Stimulated activated CD4-positive, alpha-beta T cell treated with anti-CD3 and anti-CD28 coated beads, Interleukin-2, amount 100 ng/mL, for 48 hours (primary cell): ENCODE data around the gene COPZ2.
A peak's percentile ranks its signal among the peaks of the same experiment; 100 is the strongest.
"Not testable (repeated sequence)": the region's sequence is repeated elsewhere in the genome, so short reads cannot be mapped to it uniquely, and the experiment has no call there.

Experiments
- DNase-seq, 2 donors: peaks; one replicate each; pipeline ENCODE4 v3.0.0-alpha.2; 2020

The COPZ2 gene

GRCh38 chr17:48027322-48027981, 10.1 kb downstream of the COPZ2 start:
- DNase-seq, result no peak

GRCh38 chr17:48026502-48027321, 10.9 kb downstream of the COPZ2 start:
- peak; percentile 66 to 71 for DNase-seq

- DNase-seq, result no peak
Observed at GRCh38 chr17:48025904-48026501, 11.6 kb downstream of the COPZ2 start.

- peak; percentile 99 to 100 for DNase-seq
Observed at GRCh38 chr17:48025040-48025903, 12.3 kb downstream of the COPZ2 start.

GRCh38 chr17:48024149-48025039, 13.2 kb downstream of the COPZ2 start:
- DNase-seq, result peak in 1 of 2 donors; percentile 28

- DNase-seq, result peak in 1 of 2 donors; percentile 25
Observed at GRCh38 chr17:48023400-48024148, 14.0 kb downstream of the COPZ2 start.

- no peak for DNase-seq
Observed at GRCh38 chr17:48022901-48023300, 14.7 kb downstream of the COPZ2 start.

- DNase-seq, result no peak
Observed at GRCh38 chr17:48021934-48022333, 15.7 kb downstream of the COPZ2 start.

- not testable (repeated sequence) for DNase-seq
Observed at GRCh38 chr17:48017817-48018158, 19.8 kb downstream of the COPZ2 start.

GRCh38 chr17:48016112-48016511, 21.5 kb downstream of the COPZ2 start:
- DNase-seq, result no peak

GRCh38 chr17:48014595-48015111, 22.9 kb downstream of the COPZ2 start:
- no peak for DNase-seq

- DNase-seq, result no peak
Observed at GRCh38 chr17:48013876-48014594, 23.6 kb downstream of the COPZ2 start.

- no peak for DNase-seq
Observed at GRCh38 chr17:48012654-48013053, 24.9 kb downstream of the COPZ2 start.

- DNase-seq, result peak; percentile 51 to 57
Observed at GRCh38 chr17:48012151-48012520, 25.5 kb downstream of the COPZ2 start.

GRCh38 chr17:48011405-48012150, 26.0 kb downstream of the COPZ2 start:
- DNase-seq, result peak; percentile 28 to 31

- no peak for DNase-seq
Observed at GRCh38 chr17:48010193-48010592, 27.4 kb downstream of the COPZ2 start.

GRCh38 chr17:48006936-48007709, 30.5 kb downstream of the COPZ2 start:
- no peak for DNase-seq

- DNase-seq, result no peak
Observed at GRCh38 chr17:48004983-48005382, 32.6 kb downstream of the COPZ2 start.
